B cell (primary cell): Measurements from ENCODE around the gene SAPCD2. TPM values are rescaled to one million over a fixed set of nuclear protein-coding genes. Genes with fewer than 3 reads are reported as not detected.

Experiments used
- ATAC-seq: fragments of 200-7000 bp; cut with Tn5 transposase; one replicate; pipeline ENCODE4 v1.10.0; 2021; ENCODE audit warnings: low read depth, mild to moderate bottlenecking, moderate number of reproducible peaks, moderate library complexity
- CTCF ChIA-PET: fragments of 350-600 bp; sonication (Branson Sonifier 250); formaldehyde crosslinking; loops from one replicate; lab custom pipeline; 2021; ENCODE audit warnings: antibody characterized with exemption, inconsistent platforms; lab: Charles Lee
- POLR2A ChIA-PET: fragments of 350-600 bp; sonication (Branson Sonifier 250); formaldehyde crosslinking; loops from one replicate; lab custom pipeline; 2021; ENCODE audit warnings: antibody characterized with exemption; lab: Charles Lee
- DNase-seq: peaks from one replicate; pipeline ENCODE4 v3.0.0; 2013
- H2AFZ ChIP-seq: 2 replicates; pipeline ENCODE4 v1.6.1; 2012; ENCODE audit warnings: mild to moderate bottlenecking, low read depth, low read length; ENCODE audit not compliant: insufficient read depth, poor library complexity, severe bottlenecking
- H3K27ac ChIP-seq, 2 donors: 1 replicate in 1 of 2; 2 replicates in 1 of 2; pipeline ENCODE4 v1.5.1; 2012 to 2013; ENCODE audit warnings: low read length in 2 of 2, mild to moderate bottlenecking in 2 of 2, moderate library complexity in 1 of 2
- H3K27me3 ChIP-seq, 4 experiments: fragments of 200-600 bp in 1 of 4; sonication (generic) in 1 of 4; replicated peaks in 1 of 4; 1 replicate in 2 of 4; 2 replicates in 2 of 4; pipeline versions ENCODE4 v1.6.1 to v1.7.0; 2013 to 2016; ENCODE audit warnings: low read length in 3 of 4, mild to moderate bottlenecking in 2 of 4, mixed read lengths in 1 of 4, moderate library complexity in 1 of 4; ENCODE audit not compliant: insufficient read depth in 4 of 4, control insufficient read depth in 3 of 4; ENCODE audit errors: control extremely low read depth in 1 of 4
- H3K36me3 ChIP-seq, 2 experiments: replicated peaks in 1 of 2; 1 replicate in 1 of 2; 2 replicates in 1 of 2; pipeline versions ENCODE4 v1.6.1 to v1.7.1; 2013; ENCODE audit warnings: low read length in 1 of 2; ENCODE audit not compliant: insufficient read depth in 2 of 2, control insufficient read depth in 1 of 2; ENCODE audit errors: control extremely low read depth in 1 of 2, extremely low read depth in 1 of 2
- H3K4me1 ChIP-seq, 2 donors: fragments of 200-600 bp in 1 of 2; sonication (generic) in 1 of 2; 1 replicate in 1 of 2; 2 replicates in 1 of 2; pipeline versions ENCODE4 v1.5.1 to v1.6.1; 2013 to 2017; ENCODE audit warnings: low read length in 2 of 2; ENCODE audit not compliant: control insufficient read depth in 2 of 2, insufficient read depth in 2 of 2
- H3K4me2 ChIP-seq: replicated peaks from 2 replicates; pipeline ENCODE3; 2012; ENCODE audit warnings: mild to moderate bottlenecking, low read depth, low read length; ENCODE audit not compliant: poor library complexity, severe bottlenecking
- H3K4me3 ChIP-seq, 5 experiments: fragments of 200-600 bp in 1 of 5; sonication (generic) in 1 of 5; 1 replicate in 3 of 5; 2 replicates in 2 of 5; pipeline versions ENCODE4 v1.5.1 to v1.7.0; 2011 to 2016; ENCODE audit warnings: low read length in 4 of 5, mild to moderate bottlenecking in 4 of 5, low read depth in 2 of 5, control low read depth in 1 of 5, moderate library complexity in 1 of 5; ENCODE audit not compliant: insufficient read depth in 1 of 5; ENCODE audit errors: control extremely low read depth in 1 of 5, extremely low read depth in 1 of 5
- H3K79me2 ChIP-seq: fragments of 200-600 bp; sonication (generic); one replicate; pipeline ENCODE4 v1.6.0; 2016; ENCODE audit warnings: low read length; ENCODE audit not compliant: control insufficient read depth, insufficient read depth
- H3K9ac ChIP-seq: fragments of 200-600 bp; sonication (generic); 2 replicates; pipeline ENCODE4 v1.6.1; 2017; ENCODE audit warnings: mild to moderate bottlenecking, low read length, moderate library complexity
- H3K9me3 ChIP-seq, 3 donors: one replicate each; pipeline versions ENCODE4 v1.6.1 to v1.7.1; 2013; ENCODE audit warnings: low read length in 2 of 3; ENCODE audit not compliant: control insufficient read depth in 2 of 3, insufficient read depth in 1 of 3; ENCODE audit errors: control extremely low read depth in 1 of 3
- H4K20me1 ChIP-seq: 2 replicates; pipeline ENCODE4 v1.6.0; 2012; ENCODE audit warnings: mild to moderate bottlenecking, low read length; ENCODE audit not compliant: insufficient read depth, control insufficient read depth, poor library complexity, severe bottlenecking
- H3K27ac Mint-ChIP-seq: one replicate; pipeline ENCODE4 v1.8.0; 2021; ENCODE audit warnings: mixed read lengths
- H3K27me3 Mint-ChIP-seq: one replicate; pipeline ENCODE4 v1.8.0; 2021; ENCODE audit warnings: mixed read lengths
- H3K4me1 Mint-ChIP-seq: one replicate; pipeline ENCODE4 v1.8.0; 2021; ENCODE audit warnings: mixed read lengths
- H3K4me3 Mint-ChIP-seq: one replicate; pipeline ENCODE4 v1.8.0; 2021; ENCODE audit warnings: mixed read lengths
- H3K9me3 Mint-ChIP-seq: one replicate; pipeline ENCODE4 v1.8.0; 2022; ENCODE audit warnings: mixed read lengths; ENCODE audit not compliant: insufficient read depth
- EZH2 ChIP-seq: IDR thresholded peaks from 2 replicates; pipeline ENCODE4 v1.6.1; 2012; ENCODE audit warnings: borderline replicate concordance, low read depth, mild to moderate bottlenecking, moderate library complexity, low read length; ENCODE audit not compliant: insufficient read depth, poor library complexity, severe bottlenecking
- WGBS: methylation state at CpG from one replicate; pipeline ENCODE4 v1.1.5; 2013; ENCODE audit warnings: missing lambda C conversion rate; ENCODE audit not compliant: insufficient coverage; 5-methylcytosine and 5-hydroxymethylcytosine counted together
- intact Hi-C: fragments of 100-400 bp; cut with micrococcal nuclease; formaldehyde crosslinking; loops from one replicate; pipeline ENCODE4 v1.10.0; 2022
- polyA plus RNA-seq: library from polyadenylated mRNA; depleted of rRNA; stranded (reverse); fragments of >200 nt; gene quantifications from 2 replicates; pipeline ENCODE4 v1.2.3, GENCODE V29; 2012
- total RNA-seq, 2 donors: library from RNA; stranded (reverse); fragments of 120-200 nt in 1 of 2; gene quantifications; 1 replicate in 1 of 2; 2 replicates in 1 of 2; pipeline versions ENCODE4 v1.2.3 to v1.2.4, GENCODE V29; 2013 to 2022
- TF ChIP-seq, protein P1 (sequence below): fragments of 200-600 bp; IDR thresholded peaks from one replicate; pipeline ENCODE4 v1.8.0; 2022; ENCODE audit warnings: antibody characterized with exemption, mild to moderate bottlenecking

SAPCD2 gene
- total and polyA plus RNA-seq, 2 donors (not counting 1 experiment from before 2014, with no cell fraction given), result 0.39 to 0.69 TPM

DNA sequence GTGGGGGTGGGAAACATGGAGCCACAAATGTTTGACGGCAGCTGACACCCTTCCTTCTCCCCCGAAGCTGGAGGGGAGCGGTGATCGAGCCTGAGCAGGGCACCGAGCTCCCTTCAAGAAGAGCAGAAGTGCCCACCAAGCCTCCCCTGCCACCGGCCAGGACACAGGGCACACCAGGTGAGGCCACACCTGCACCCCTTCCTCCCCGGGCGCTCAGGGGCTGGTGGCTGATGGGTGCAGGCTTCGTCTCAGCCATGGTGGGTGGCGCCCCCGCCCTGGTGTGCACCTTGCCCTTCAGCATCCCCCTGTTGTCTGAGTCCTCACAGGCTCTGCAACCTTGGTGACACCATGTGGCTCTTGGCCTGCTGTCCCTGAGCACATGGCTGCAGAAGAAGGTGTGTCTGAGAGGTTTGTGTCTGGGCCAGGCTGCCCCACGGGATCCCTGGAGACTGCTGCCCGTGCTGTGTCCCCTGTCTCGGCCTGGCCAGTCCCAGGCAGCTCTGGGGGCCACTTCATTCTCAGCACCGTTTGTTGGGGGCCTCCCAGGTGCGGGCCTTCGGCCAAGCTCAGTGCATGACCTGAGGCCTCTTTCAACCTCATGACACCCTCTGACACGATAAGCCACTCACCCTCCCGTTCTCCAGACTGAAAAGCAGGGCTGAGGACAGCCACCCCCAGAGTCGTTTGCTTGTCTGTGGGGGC is 27.6 kb upstream of the SAPCD2 start:
- Histone ChIP-seq H3K79me2 (no peaks in the 10 kb centered on the region), H3K4me3 (no peak overlapping the region), H3K36me3 (peaks cover 1 to 62% of the 10 kb centered on the region in 2 experiments), H3K27me3 (no peaks in the 10 kb centered on the region), H3K4me2 (no peak overlapping the region), H3K9me3 (no peaks in the 10 kb centered on the region), H3K4me1 (peaks cover 0 to 12% of the 10 kb centered on the region in 2 donors), H3K27ac (no peak overlapping the region), H4K20me1 (peaks cover 5% of the 10 kb centered on the region), H3K9ac (no peak overlapping the region), H2AFZ (no peak overlapping the region)
- H3K27ac Mint-ChIP-seq, result no peak overlapping the region
- WGBS, result 95% methylated on average over 19 of the region's 20 CpGs
- peaks cover 6% of the 10 kb centered on the region for H3K4me1 Mint-ChIP-seq
- DNase-seq (no peak), ATAC-seq (no peak)
- no peaks in the 10 kb centered on the region for H3K9me3 Mint-ChIP-seq
- intact Hi-C loops, result no loop called here
- ChIA-PET POLR2A (no interaction called here), CTCF (interaction anchor here (2.5 kb wide), 1 partner anchor 15 kb away, joined by 6 read pairs; no protein-coding TSS in a partner anchor)
- no peaks in the 10 kb centered on the region for H3K27me3 Mint-ChIP-seq
- no peak for TF ChIP-seq EZH2
- TF ChIP-seq, protein P1, sequence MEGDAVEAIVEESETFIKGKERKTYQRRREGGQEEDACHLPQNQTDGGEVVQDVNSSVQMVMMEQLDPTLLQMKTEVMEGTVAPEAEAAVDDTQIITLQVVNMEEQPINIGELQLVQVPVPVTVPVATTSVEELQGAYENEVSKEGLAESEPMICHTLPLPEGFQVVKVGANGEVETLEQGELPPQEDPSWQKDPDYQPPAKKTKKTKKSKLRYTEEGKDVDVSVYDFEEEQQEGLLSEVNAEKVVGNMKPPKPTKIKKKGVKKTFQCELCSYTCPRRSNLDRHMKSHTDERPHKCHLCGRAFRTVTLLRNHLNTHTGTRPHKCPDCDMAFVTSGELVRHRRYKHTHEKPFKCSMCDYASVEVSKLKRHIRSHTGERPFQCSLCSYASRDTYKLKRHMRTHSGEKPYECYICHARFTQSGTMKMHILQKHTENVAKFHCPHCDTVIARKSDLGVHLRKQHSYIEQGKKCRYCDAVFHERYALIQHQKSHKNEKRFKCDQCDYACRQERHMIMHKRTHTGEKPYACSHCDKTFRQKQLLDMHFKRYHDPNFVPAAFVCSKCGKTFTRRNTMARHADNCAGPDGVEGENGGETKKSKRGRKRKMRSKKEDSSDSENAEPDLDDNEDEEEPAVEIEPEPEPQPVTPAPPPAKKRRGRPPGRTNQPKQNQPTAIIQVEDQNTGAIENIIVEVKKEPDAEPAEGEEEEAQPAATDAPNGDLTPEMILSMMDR, result no peak
- no peak overlapping the region for H3K4me3 Mint-ChIP-seq
